OCI-LY1 (cell line): ENCODE results near the gene ARMC9.
A peak's percentile ranks its signal among the peaks of the same experiment; 100 is the strongest.

ENCODE experiments used
- H2AFZ ChIP-seq: fragments of 200-600 bp; sonication (generic), shearing (Covaris generic); 2 replicates; pipeline ENCODE4 v1.6.0; 2014; ENCODE audit warnings: antibody characterized with exemption, mild to moderate bottlenecking, low read length
- H3F3A ChIP-seq: fragments of 200-600 bp; sonication (generic), shearing (Covaris generic); 2 replicates; pipeline ENCODE4 v1.6.0; 2014; ENCODE audit warnings: mild to moderate bottlenecking, antibody characterized with exemption, low read length, moderate library complexity; ENCODE audit not compliant: insufficient read depth
- H3K27ac ChIP-seq: fragments of 200-600 bp; sonication (generic); 2 replicates; pipeline ENCODE4 v1.5.1; 2014; ENCODE audit warnings: low read length, mixed run types, mild to moderate bottlenecking, low read depth; ENCODE audit not compliant: poor library complexity, severe bottlenecking
- H3K27me3 ChIP-seq: fragments of 200-600 bp; sonication (generic); 2 replicates; pipeline ENCODE4 v1.6.0; 2014; ENCODE audit warnings: antibody characterized with exemption, mild to moderate bottlenecking, low read length, moderate library complexity; ENCODE audit not compliant: insufficient read depth
- H3K36me3 ChIP-seq: fragments of 200-600 bp; sonication (generic); 2 replicates; pipeline ENCODE4 v1.6.1; 2014; ENCODE audit warnings: mild to moderate bottlenecking, antibody characterized with exemption, low read length, moderate library complexity, mixed read lengths; ENCODE audit not compliant: insufficient read depth
- H3K4me1 ChIP-seq: fragments of 200-600 bp; sonication (generic); 2 replicates; pipeline ENCODE4 v1.5.1; 2014; ENCODE audit warnings: mild to moderate bottlenecking, low read length, moderate library complexity; ENCODE audit not compliant: insufficient read depth, severe bottlenecking
- H3K4me2 ChIP-seq: fragments of 200-600 bp; sonication (generic), shearing (Covaris generic); 2 replicates; pipeline ENCODE4 v1.6.1; 2014; ENCODE audit warnings: low read length
- H3K4me3 ChIP-seq: fragments of 200-600 bp; sonication (generic); 2 replicates; pipeline ENCODE4 v1.5.1; 2014; ENCODE audit warnings: low read length, low read depth, mild to moderate bottlenecking, mixed read lengths; ENCODE audit not compliant: poor library complexity, severe bottlenecking
- H3K79me2 ChIP-seq: fragments of 200-600 bp; shearing (Covaris generic); 2 replicates; pipeline ENCODE4 v1.6.1; 2016; ENCODE audit warnings: mixed run types, low read length, mixed read lengths; ENCODE audit not compliant: insufficient read depth
- H3K9ac ChIP-seq: fragments of 200-600 bp; sonication (generic), shearing (Covaris generic); 2 replicates; pipeline ENCODE4 v1.6.1; 2014; ENCODE audit warnings: mild to moderate bottlenecking, low read length, mixed read lengths
- H3K9me2 ChIP-seq: fragments of 200-600 bp; sonication (generic), shearing (Covaris generic); 2 replicates; pipeline ENCODE4 v1.6.1; 2014; ENCODE audit warnings: low read depth, mild to moderate bottlenecking, low read length, mixed read lengths
- H3K9me3 ChIP-seq: fragments of 200-600 bp; shearing (Covaris generic); 2 replicates; pipeline ENCODE4 v1.6.1; 2014; ENCODE audit warnings: low read length, mixed read lengths
- H4K20me1 ChIP-seq: fragments of 200-600 bp; sonication (generic), shearing (Covaris generic); 2 replicates; pipeline ENCODE4 v1.6.0; 2016; ENCODE audit warnings: mild to moderate bottlenecking, low read length; ENCODE audit not compliant: insufficient read depth
- CTCF ChIP-seq: fragments of 200-600 bp; sonication (generic), shearing (Covaris generic); IDR thresholded peaks from 2 replicates; pipeline ENCODE4 v1.5.1; 2017; ENCODE audit warnings: mild to moderate bottlenecking, antibody characterized with exemption, low read length, moderate library complexity, mixed read lengths
- EZH2 ChIP-seq: fragments of 200-600 bp; sonication (generic), shearing (Covaris generic); IDR thresholded peaks from 2 replicates; pipeline ENCODE4 v1.8.0; 2017; ENCODE audit warnings: borderline replicate concordance, mixed run types, mild to moderate bottlenecking, antibody characterized with exemption, low read length, moderate library complexity, mixed read lengths

The ARMC9 gene

GRCh38 chr2:231182513-231182899 lies 15.9 kb upstream of the ARMC9 start:
- Histone ChIP-seq H3K4me1 (peaks cover 29% of the 10 kb centered on the region), H4K20me1 (no peaks in the 10 kb centered on the region), H3K36me3 (no peaks in the 10 kb centered on the region), H3K27me3 (no peaks in the 10 kb centered on the region), H3K9ac (no peak overlapping the region), H3F3A (no peaks in the 10 kb centered on the region), H3K4me3 (no peak overlapping the region), H2AFZ (no peak overlapping the region), H3K4me2 (peak overlapping the region; percentile 11; the same call in 1 of the 2 replicates), H3K79me2 (no peaks in the 10 kb centered on the region), H3K9me2 (no peaks in the 10 kb centered on the region), H3K27ac (no peak overlapping the region), H3K9me3 (no peaks in the 10 kb centered on the region)
- TF ChIP-seq CTCF, result no peak

- TF ChIP-seq CTCF, result no peak
- TF ChIP-seq EZH2, result no peak
- H3K9ac ChIP-seq, result no peak overlapping the region
- H3K4me1 ChIP-seq, result peaks cover 26% of the 10 kb centered on the region
- H3K27me3 ChIP-seq, result no peaks in the 10 kb centered on the region
- no peaks in the 10 kb centered on the region for H3F3A ChIP-seq
- no peaks in the 10 kb centered on the region for H3K79me2 ChIP-seq
- no peaks in the 10 kb centered on the region for H3K9me2 ChIP-seq
- no peak overlapping the region for H2AFZ ChIP-seq
- H3K27ac ChIP-seq, result no peak overlapping the region
- no peak overlapping the region for H3K4me2 ChIP-seq
- no peaks in the 10 kb centered on the region for H3K9me3 ChIP-seq
- H3K36me3 ChIP-seq, result no peaks in the 10 kb centered on the region
- H4K20me1 ChIP-seq, result no peaks in the 10 kb centered on the region
- no peak overlapping the region for H3K4me3 ChIP-seq
Measured at GRCh38 chr2:231183851-231184250, 14.6 kb upstream of the ARMC9 start.

GRCh38 chr2:231184319-231184718 lies 14.1 kb upstream of the ARMC9 start:
- Histone ChIP-seq H3K9me2 (no peaks in the 10 kb centered on the region), H4K20me1 (no peaks in the 10 kb centered on the region), H3K27me3 (no peaks in the 10 kb centered on the region), H3K79me2 (no peaks in the 10 kb centered on the region), H3K4me3 (no peak overlapping the region), H3K9me3 (no peaks in the 10 kb centered on the region), H3K9ac (no peak overlapping the region), H3F3A (no peaks in the 10 kb centered on the region), H3K27ac (no peak overlapping the region), H3K4me1 (peaks cover 22% of the 10 kb centered on the region), H3K4me2 (no peak overlapping the region), H2AFZ (no peak overlapping the region), H3K36me3 (no peaks in the 10 kb centered on the region)
- no peak for TF ChIP-seq EZH2
- TF ChIP-seq CTCF, result no peak
